AG10803 (cell line): ENCODE measurements around the gene FHIP1B.
"Not testable (repeated sequence)": the region's sequence is repeated elsewhere in the genome, so short reads cannot be mapped to it uniquely, and the experiment has no call there.

Source experiments
- DNase-seq: peaks from one replicate; pipeline ENCODE4 v3.0.0; 2010; ENCODE audit warnings: low read depth
- H3K4me3 ChIP-seq: 2 replicates; pipeline ENCODE4 v1.5.1; 2011; ENCODE audit warnings: mild to moderate bottlenecking, low read length, control low read depth
- TF ChIP-seq, protein P1 (sequence below): conservative IDR thresholded peaks from 2 replicates; pipeline ENCODE4 v1.5.1; 2011; ENCODE audit warnings: mild to moderate bottlenecking, low read length, control low read depth, inconsistent platforms

FHIP1B gene

DNA sequence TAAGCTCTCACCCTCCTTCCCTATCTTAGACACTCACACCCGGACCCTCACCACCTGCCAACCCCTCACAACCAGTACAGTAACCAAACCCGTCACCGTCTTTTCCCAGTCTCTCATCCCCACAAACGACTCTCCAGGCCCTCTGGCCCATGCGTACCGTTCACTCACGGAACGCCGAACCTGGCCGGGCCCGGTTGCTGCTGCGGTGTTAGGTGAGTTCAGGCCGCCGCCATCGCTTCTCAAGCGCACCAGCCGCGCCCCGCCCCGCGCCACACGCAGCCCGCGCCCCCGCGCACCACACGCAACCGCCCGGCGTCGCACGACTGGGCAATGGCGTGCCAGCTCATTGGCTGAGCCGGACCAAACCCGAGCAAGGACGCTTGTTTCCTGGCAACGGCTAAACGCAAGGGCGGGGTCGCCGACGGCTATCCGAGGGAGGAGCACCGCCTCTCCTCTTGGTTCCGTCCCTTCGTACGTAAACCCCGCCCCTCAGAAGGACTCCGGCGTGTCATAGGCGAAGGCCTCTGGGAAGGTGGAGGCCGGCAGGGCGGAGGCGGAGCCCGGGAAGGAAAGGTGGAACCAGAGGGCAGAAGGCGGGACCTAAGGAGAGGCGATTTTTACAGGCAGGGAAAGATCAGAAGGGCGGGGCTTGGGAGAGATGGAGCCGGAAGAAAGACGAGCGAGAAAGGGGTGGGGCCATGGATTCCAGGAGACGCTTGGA, at the start of gene FHIP1B:
Gene FHIP1B (minus strand): TSS at position 250 of the 721 bp plus-strand sequence. CDS start 10,120 bp downstream, outside the sequence.
- peak; percentile 100 for DNase-seq
- peak within 1 kb of the TSS; percentile 99 for H3K4me3 ChIP-seq
- TF ChIP-seq, protein P1, sequence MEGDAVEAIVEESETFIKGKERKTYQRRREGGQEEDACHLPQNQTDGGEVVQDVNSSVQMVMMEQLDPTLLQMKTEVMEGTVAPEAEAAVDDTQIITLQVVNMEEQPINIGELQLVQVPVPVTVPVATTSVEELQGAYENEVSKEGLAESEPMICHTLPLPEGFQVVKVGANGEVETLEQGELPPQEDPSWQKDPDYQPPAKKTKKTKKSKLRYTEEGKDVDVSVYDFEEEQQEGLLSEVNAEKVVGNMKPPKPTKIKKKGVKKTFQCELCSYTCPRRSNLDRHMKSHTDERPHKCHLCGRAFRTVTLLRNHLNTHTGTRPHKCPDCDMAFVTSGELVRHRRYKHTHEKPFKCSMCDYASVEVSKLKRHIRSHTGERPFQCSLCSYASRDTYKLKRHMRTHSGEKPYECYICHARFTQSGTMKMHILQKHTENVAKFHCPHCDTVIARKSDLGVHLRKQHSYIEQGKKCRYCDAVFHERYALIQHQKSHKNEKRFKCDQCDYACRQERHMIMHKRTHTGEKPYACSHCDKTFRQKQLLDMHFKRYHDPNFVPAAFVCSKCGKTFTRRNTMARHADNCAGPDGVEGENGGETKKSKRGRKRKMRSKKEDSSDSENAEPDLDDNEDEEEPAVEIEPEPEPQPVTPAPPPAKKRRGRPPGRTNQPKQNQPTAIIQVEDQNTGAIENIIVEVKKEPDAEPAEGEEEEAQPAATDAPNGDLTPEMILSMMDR = no peak

DNA sequence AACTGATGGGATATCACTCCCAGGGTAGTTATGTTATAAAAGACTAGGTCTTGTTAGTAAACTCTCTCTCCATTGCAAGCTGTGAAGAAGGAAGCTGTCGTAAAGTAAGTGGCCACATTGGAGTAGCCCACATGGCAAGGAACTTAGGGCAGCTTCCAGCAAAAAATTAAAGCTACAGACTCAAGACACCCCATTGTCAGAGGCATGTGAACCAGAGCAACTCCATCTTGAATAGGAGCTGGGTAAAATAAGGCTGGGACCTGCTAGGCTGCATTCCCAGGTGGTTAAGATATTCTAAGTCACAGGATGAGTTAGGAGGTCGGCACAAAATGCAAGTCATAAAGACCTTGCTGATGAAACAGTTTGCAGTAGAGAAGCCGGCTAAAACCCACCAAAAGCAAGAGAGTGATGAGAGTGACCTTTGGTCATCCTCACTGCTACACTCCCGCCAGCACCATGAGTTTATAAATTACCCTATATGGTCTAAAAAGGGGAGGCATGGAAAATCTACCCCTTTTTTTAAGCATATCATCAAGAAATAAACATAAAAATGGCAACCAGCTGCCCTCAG, 49.1 kb upstream of the FHIP1B start:
- no peak for DNase-seq
- TF ChIP-seq, protein P1 = no peak
- H3K4me3 ChIP-seq = no peak overlapping the region

DNA sequence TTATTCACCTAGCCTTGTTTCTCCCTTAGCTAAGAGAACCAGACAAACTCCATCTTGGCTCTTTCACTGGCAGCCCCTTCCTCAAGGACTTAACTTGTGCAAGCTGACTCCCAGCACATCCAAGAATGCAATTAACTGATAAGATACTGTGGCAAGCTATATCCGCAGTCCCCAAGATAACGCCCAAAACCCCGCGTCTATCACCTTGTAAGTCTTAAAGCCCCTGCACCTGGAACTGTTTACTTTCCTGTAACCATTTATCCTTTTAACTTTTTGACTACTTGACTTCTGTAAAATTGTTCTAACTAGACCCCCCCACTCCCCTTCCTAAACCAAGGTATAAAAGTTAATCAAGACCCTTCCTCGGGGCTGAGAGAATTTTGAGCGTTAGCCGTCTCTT, 46.4 kb upstream of the FHIP1B start:
- not testable (repeated sequence) for H3K4me3 ChIP-seq

DNA sequence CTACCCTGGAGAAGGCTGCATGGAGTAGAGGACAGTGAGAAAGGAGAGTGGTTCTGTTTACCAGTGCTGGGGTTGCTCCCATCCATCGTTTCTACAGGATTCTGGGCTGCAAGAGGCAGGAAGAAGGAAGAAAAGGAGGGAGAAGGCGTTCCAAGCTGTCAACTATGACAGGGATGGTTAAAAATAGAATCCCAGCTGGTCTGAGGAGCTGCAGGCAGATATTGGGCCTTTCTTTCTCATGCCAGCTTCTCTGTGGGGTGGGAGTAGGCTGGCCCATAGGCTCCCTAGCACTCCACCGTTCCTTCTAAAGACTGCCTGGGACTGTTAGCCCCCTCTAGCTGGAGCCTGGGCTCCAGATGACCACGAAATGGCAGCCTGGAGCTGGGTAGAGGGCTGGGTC, 38.8 kb upstream of the FHIP1B start:
- DNase-seq = no peak
- TF ChIP-seq, protein P1 = no peak
- no peak overlapping the region for H3K4me3 ChIP-seq

More for the DNA sequence above, 46.4 kb upstream of the FHIP1B start:
- DNase-seq = not testable (repeated sequence)

DNA sequence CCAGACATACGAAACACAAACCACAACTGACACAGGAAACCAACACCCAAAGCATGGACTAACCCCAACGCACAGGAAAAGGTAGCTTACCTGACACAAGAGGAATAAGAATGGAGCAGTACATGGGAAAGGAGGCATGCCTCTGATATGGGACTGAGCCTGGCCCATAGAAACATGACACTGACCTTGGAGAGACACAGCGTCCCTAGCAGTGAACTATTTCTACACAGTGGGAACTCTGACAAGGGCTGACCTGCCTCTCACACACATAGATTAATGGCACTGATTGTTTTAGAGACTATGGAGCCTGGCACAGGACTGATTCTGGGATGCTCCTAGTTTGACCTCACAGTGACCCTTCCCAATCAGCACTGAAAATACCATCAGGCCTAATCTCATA, 37.2 kb upstream of the FHIP1B start:
- H3K4me3 ChIP-seq = no peak overlapping the region
- TF ChIP-seq, protein P1 = no peak
- DNase-seq = no peak

DNA sequence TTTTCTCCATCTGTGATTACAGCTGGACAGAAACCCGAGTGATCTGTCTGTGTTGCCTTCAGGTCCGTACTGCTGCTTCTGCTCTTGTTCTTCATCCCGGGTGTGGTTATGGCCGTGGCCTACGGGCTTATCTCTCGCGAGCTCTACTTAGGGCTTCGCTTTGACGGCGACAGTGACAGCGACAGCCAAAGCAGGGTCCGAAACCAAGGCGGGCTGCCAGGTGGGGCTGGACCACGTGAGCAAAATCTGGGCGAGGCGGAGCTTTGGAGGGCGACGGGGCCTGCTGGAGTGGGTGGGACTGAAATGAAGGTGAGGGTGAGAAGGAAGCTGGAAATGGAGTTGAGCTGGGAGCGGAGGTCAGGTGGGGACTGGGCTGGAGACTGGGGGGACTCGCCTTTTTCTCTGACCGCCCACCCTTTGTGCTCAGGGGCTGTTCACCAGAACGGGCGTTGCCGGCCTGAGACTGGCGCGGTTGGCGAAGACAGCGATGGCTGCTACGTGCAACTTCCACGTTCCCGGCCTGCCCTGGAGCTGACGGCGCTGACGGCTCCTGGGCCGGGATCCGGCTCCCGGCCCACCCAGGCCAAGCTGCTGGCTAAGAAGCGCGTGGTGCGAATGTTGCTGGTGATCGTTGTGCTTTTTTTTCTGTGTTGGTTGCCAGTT, 36.3 kb upstream of the FHIP1B start:
- TF ChIP-seq, protein P1 = no peak
- H3K4me3 ChIP-seq = no peak overlapping the region
- no peak for DNase-seq

DNA sequence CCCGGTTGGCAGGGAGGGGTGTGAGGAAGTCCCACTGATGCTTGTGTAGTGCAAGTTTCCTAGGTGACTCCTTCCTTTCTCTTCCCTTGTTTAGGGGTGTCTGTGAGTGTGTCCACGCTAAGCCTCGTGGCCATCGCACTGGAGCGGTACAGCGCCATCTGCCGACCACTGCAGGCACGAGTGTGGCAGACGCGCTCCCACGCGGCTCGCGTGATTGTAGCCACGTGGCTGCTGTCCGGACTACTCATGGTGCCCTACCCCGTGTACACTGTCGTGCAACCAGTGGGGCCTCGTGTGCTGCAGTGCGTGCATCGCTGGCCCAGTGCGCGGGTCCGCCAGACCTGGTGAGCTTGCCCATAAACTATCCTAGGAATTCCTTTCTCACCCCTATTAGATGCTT, 35.6 kb upstream of the FHIP1B start:
- TF ChIP-seq, protein P1 = 0 out of 2 replicates have a peak, but pooled peaks have one; percentile 8
- H3K4me3 ChIP-seq = no peak overlapping the region
- DNase-seq = no peak
